Smooth muscle cell (in vitro differentiated cells): ENCODE data around the gene EFS. TPM values are rescaled to one million over a fixed set of nuclear protein-coding genes. Genes with fewer than 3 reads are reported as not detected.

Experiments used
- DNase-seq: peaks from one replicate; lab custom pipeline; 2025; ENCODE audit not compliant: unreplicated experiment; lab: John Stamatoyannopoulos, UW
- H2AFZ ChIP-seq: fragments of 200-600 bp; sonication (generic); 2 replicates; pipeline ENCODE4 v1.6.0; 2016; ENCODE audit warnings: antibody characterized with exemption, low read depth, mild to moderate bottlenecking
- H3F3A ChIP-seq: fragments of 200-600 bp; sonication (generic); 2 replicates; pipeline ENCODE4 v1.6.0; 2017; ENCODE audit warnings: antibody characterized with exemption, low read depth
- H3K27ac ChIP-seq: fragments of 200-600 bp; sonication (generic); 2 replicates; pipeline ENCODE4 v1.5.1; 2016; ENCODE audit warnings: low read depth, mild to moderate bottlenecking
- H3K27me3 ChIP-seq: fragments of 200-600 bp; sonication (generic); 2 replicates; pipeline ENCODE4 v1.6.1; 2016; ENCODE audit warnings: low read depth, mild to moderate bottlenecking
- H3K36me3 ChIP-seq: fragments of 200-600 bp; sonication (generic); 2 replicates; pipeline ENCODE4 v1.5.1; 2016; ENCODE audit warnings: low read depth
- H3K4me1 ChIP-seq: fragments of 200-600 bp; sonication (generic); 2 replicates; pipeline ENCODE4 v1.5.1; 2016; ENCODE audit warnings: low read depth
- H3K4me2 ChIP-seq: fragments of 200-600 bp; sonication (generic); 2 replicates; pipeline ENCODE4 v1.6.0; 2016; ENCODE audit warnings: mild to moderate bottlenecking
- H3K4me3 ChIP-seq: fragments of 200-600 bp; sonication (generic); 2 replicates; pipeline ENCODE4 v1.5.1; 2016; ENCODE audit warnings: mild to moderate bottlenecking
- H3K79me2 ChIP-seq: fragments of 200-600 bp; sonication (generic); 2 replicates; pipeline ENCODE4 v1.6.0; 2016; ENCODE audit warnings: low read depth, mild to moderate bottlenecking
- H3K9ac ChIP-seq: fragments of 200-600 bp; sonication (generic); 2 replicates; pipeline ENCODE4 v1.6.0; 2016; ENCODE audit warnings: low read depth
- H3K9me3 ChIP-seq: fragments of 200-600 bp; sonication (generic); replicated peaks from 2 replicates; pipeline ENCODE4 v1.5.1; 2016; ENCODE audit warnings: low read depth
- H4K20me1 ChIP-seq: fragments of 200-600 bp; sonication (generic); 2 replicates; pipeline ENCODE4 v1.6.0; 2016; ENCODE audit warnings: low read depth
- CTCF ChIP-seq: fragments of 200-600 bp; sonication (generic); IDR thresholded peaks from 2 replicates; pipeline ENCODE4 v1.5.1; 2017; ENCODE audit warnings: borderline replicate concordance, mild to moderate bottlenecking, antibody characterized with exemption; ENCODE audit not compliant: insufficient read depth, poor library complexity, severe bottlenecking
- whole genome bisulfite sequencing: methylation state at CpG from one replicate; pipeline ENCODE4 v1.1.7; 2016; ENCODE audit warnings: low lambda C conversion rate; 5-methylcytosine and 5-hydroxymethylcytosine counted together
- polyA plus RNA-seq: library from polyadenylated mRNA; unstranded; fragments of >200 nt; fragmentation: Nextera tagmentation; extraction: Ambion mirVana; gene quantifications from 2 replicates; pipeline ENCODE4 v1.2.1, GENCODE V29; 2016
- total RNA-seq: library from RNA; depleted of rRNA; stranded (reverse); fragments of >200 nt; gene quantifications from 2 replicates; pipeline ENCODE4 v1.2.3, GENCODE V29; 2014

Gene EFS
- total and polyA plus RNA-seq, 2 experiments from 2014 or later, result 23.9 to 41.3 TPM

GRCh38 chr14:23354990-23355389 lies 10.0 kb downstream of the EFS start:
- Histone ChIP-seq H3F3A (peaks cover 42% of the 10 kb centered on the region), H3K27me3 (no peaks in the 10 kb centered on the region), H3K9ac (no peak overlapping the region), H4K20me1 (peaks cover 11% of the 10 kb centered on the region), H3K4me3 (no peak overlapping the region), H3K79me2 (no peaks in the 10 kb centered on the region), H3K36me3 (no peaks in the 10 kb centered on the region), H3K9me3 (no peaks in the 10 kb centered on the region), H3K4me2 (no peak overlapping the region), H2AFZ (no peak overlapping the region), H3K27ac (peak overlapping the region; percentile 12), H3K4me1 (peaks cover 4% of the 10 kb centered on the region)
- TF ChIP-seq CTCF, result no peak
- 84% methylated on average over 6 of the region's 6 CpGs for WGBS
- no peak for DNase-seq

- no peak for TF ChIP-seq CTCF
- Histone ChIP-seq H3K79me2 (no peaks in the 10 kb centered on the region), H3K36me3 (no peaks in the 10 kb centered on the region), H3K4me1 (peaks cover 4% of the 10 kb centered on the region), H3F3A (peaks cover 36% of the 10 kb centered on the region), H4K20me1 (peaks cover 6% of the 10 kb centered on the region), H3K4me3 (peak overlapping the region; percentile 91), H3K27ac (peak overlapping the region; percentile 63), H3K27me3 (no peaks in the 10 kb centered on the region), H3K4me2 (peak overlapping the region; percentile 99), H2AFZ (no peak overlapping the region), H3K9me3 (no peaks in the 10 kb centered on the region), H3K9ac (no peak overlapping the region)
- WGBS, result 85% methylated on average over 5 of the region's 5 CpGs
- no peak for DNase-seq
These were observed 11.6 kb downstream of the EFS start for GRCh38 chr14:23353433-23353780.

- H3K27ac ChIP-seq, result peak within 1 kb of the TSS; percentile 63
- H3K4me1 ChIP-seq, result peaks cover 4% of the 10 kb centered on the region
- no peaks in the 10 kb centered on the region for H3K9me3 ChIP-seq
- no peaks in the 10 kb centered on the region for H3K79me2 ChIP-seq
- no peak for TF ChIP-seq CTCF
- peaks cover 6% of the 10 kb centered on the region for H4K20me1 ChIP-seq
- peak within 1 kb of the TSS; percentile 91 for H3K4me3 ChIP-seq
- H3F3A ChIP-seq, result peaks cover 29% of the 10 kb centered on the region
- H3K9ac ChIP-seq, result peak within 1 kb of the TSS; percentile 64
- no peaks in the 10 kb centered on the region for H3K36me3 ChIP-seq
- H3K27me3 ChIP-seq, result no peaks in the 10 kb centered on the region
- 2% methylated on average over 23 of the region's 42 CpGs for WGBS
- no peak within 1 kb of the TSS for H2AFZ ChIP-seq
- peak within 1 kb of the TSS; percentile 99 for H3K4me2 ChIP-seq
- DNase-seq, result peak; percentile 44
These were observed 12.2 kb downstream of the EFS start, which contains the start of gene SLC22A17 for GRCh38 chr14:23352506-23353432. Gene SLC22A17, minus strand, starts transcription at chr14:23352887.
